RWPE1 (cell line): Measurements from ENCODE around the gene TOMM40L.

Experiments used
- CTCF ChIA-PET: fragments of 350-600 bp; sonication (Branson Sonifier 250); formaldehyde crosslinking; extraction: SDS; loops from one replicate; lab custom pipeline; 2021; lab: Yijun Ruan, JAX
- POLR2A ChIA-PET: fragments of 400-600 bp; formaldehyde crosslinking; extraction: SDS; loops from one replicate; lab custom pipeline; 2020; ENCODE audit warnings: antibody characterized with exemption; ENCODE audit not compliant: low non-redundant PET; lab: Yijun Ruan, JAX
- DNase-seq: peaks from one replicate; pipeline ENCODE4 v3.0.0; 2012; ENCODE audit warnings: low spot score
- H3K27ac ChIP-seq: fragments of 450-650 bp; 2 replicates; pipeline ENCODE4 v1.5.1; 2017
- TF ChIP-seq, protein P1 (sequence below): fragments of 450-650 bp; conservative IDR thresholded peaks from 2 replicates; pipeline ENCODE4 v1.5.1; 2017; ENCODE audit warnings: low read depth, mild to moderate bottlenecking

TOMM40L gene

DNA sequence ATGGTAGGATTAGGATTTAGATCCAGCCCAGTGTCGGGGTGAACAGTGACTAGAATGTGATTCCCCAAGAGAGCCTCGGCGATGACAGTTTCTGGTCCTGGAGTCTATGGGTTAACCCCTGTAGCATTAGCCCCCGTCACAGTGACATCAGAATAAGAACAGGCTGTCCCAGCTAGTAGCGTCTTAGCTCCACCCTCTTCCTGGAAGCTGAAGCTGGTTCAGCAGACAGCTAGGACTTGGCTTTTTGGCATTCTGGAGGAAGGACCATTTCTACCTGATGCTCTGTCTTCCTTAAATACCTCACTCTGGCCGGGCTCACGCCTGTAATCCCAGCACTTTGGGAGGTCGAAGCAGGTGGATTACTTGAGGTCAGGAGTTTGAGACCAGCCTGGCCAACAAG, 18.7 kb upstream of the TOMM40L start:
- ChIA-PET CTCF (no interaction called here), POLR2A (no interaction called here)
- DNase-seq: no peak
- H3K27ac ChIP-seq: 0 out of 2 replicates have a peak overlapping the region, but pooled peaks have one; percentile 18
- TF ChIP-seq, protein P1, sequence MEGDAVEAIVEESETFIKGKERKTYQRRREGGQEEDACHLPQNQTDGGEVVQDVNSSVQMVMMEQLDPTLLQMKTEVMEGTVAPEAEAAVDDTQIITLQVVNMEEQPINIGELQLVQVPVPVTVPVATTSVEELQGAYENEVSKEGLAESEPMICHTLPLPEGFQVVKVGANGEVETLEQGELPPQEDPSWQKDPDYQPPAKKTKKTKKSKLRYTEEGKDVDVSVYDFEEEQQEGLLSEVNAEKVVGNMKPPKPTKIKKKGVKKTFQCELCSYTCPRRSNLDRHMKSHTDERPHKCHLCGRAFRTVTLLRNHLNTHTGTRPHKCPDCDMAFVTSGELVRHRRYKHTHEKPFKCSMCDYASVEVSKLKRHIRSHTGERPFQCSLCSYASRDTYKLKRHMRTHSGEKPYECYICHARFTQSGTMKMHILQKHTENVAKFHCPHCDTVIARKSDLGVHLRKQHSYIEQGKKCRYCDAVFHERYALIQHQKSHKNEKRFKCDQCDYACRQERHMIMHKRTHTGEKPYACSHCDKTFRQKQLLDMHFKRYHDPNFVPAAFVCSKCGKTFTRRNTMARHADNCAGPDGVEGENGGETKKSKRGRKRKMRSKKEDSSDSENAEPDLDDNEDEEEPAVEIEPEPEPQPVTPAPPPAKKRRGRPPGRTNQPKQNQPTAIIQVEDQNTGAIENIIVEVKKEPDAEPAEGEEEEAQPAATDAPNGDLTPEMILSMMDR: no peak

DNA sequence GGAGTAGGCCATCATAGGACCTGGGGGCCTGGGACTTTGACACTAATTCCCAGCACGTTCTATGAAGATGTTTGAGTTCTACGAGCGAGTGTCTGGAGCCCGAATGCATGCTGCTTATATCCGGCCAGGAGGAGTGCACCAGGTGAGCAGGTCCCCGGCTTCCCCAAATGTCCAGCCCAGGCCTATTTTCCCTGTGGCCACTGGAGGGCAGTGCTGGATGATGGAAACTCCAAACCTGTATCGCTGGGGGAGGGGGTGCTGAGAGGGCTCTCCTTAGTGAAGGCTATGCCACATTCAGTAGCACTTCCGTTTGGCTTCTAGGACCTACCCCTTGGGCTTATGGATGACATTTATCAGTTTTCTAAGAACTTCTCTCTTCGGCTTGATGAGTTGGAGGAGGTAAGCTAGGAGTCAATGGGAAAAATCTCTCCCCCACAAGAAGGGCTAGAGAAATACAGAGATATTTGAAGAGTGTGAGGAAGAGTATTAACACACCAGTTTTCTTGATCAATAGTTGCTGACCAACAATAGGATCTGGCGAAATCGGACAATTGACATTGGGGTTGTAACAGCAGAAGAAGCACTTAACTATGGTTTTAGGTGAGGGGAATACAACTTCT, 16.0 kb upstream of the TOMM40L start:
- no peak overlapping the region for H3K27ac ChIP-seq
- TF ChIP-seq, protein P1: peak; percentile 88
- ChIA-PET CTCF (interaction anchor here (0.6 to 1.3 kb wide), 4 partner anchors 9 to 69 kb away, joined by 3 to 6 read pairs (median 4); partner anchors contain the start of gene TOMM40L), POLR2A (no interaction called here)
- DNase-seq: peak; percentile 85

DNA sequence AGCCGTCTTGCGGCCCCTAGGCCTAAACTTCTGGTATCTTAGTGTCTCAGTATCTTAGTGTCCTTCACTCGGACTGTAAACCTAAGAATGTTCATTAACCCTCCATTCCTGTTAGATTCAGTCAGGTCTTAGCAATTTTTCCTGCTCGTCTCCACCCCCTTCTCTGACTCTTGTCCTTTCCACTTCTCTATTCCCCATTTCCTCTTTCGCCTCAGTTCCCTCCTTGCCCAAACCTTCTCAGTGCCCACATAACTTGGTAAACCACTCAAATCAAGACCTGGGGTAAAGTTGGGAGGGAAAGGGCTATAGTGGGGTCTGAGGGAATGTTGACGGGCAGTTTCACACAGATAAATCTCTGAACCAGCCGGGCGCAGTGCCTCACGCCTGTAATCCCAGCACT, 11.5 kb upstream of the TOMM40L start:
- CTCF ChIA-PET: no interaction called here
- POLR2A ChIA-PET: no interaction called here
- TF ChIP-seq, protein P1: no peak
- DNase-seq: no peak
- no peak overlapping the region for H3K27ac ChIP-seq

DNA sequence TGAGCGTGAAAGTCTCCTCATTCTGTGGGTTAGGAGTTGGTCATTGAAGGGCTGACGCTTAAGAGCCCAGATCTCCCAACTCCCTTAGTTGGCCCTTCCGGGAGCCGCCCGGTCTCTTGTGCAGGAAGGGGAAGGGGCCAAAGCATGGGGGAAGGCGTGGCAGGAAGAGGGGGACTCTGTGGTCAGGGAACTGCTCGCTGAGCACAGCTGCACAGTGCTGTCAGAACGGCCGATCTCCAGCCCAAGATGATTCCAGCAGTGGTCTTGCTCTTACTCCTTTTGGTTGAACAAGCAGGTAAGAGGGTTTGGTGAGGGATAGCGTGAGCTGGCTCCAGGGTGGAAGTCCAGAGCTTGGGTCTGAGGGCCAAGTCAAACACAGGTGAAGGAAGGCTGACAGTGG, 10.8 kb upstream of the TOMM40L start, which contains the start of gene FCER1G:
FCER1G (plus strand) TSS at position 220 of the 400 bp plus-strand sequence; CDS start at position 247, 27 bp downstream.
- H3K27ac ChIP-seq: no peak within 1 kb of the TSS
- DNase-seq: no peak
- TF ChIP-seq, protein P1: no peak
- ChIA-PET POLR2A (no interaction called here), CTCF (interaction anchor here (1.2 kb wide), 1 partner anchor 76 kb away, joined by 4 read pairs; no protein-coding TSS in a partner anchor)

DNA sequence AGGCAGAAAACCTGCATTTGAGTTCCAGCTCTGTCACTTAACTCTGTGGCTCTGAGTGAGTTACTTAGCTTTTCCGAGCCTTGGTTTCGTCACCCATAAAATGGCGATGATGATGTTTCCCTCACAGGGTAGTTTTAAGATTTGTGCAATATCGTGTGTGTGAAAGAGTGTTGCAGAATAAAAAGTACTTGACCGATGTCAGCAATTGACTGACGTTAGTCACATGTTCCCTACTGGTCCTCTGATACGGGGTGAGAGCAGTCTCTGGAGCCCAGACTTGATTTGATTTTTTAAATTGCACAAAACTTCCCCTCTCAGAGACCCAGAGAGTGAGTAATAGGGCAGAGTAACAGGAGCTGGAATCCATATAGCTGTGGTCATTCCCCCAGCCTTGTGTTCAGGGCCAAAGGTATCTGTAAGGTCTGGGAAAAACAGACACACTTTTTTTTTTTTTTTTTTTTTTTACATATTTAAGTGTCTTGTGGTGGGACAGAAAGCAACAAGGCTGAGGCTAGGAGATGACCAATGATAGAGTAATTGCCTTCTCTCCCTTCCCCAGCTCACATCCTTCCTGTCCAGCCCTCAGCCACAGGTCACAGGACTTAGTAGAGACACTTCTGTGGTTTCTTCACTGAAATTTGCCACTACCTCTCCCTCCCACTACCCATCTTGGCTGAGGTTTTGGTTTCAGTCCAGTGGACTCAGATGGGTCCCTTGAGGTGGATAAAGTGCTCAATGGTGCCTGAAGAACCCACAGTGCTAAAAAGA, 8.7 kb upstream of the TOMM40L start:
- DNase-seq: no peak
- ChIA-PET POLR2A (no interaction called here), CTCF (interaction anchor here (0.6 kb wide), 1 partner anchor 9 kb away, joined by 3 read pairs; no protein-coding TSS in a partner anchor)
- TF ChIP-seq, protein P1: no peak
- H3K27ac ChIP-seq: no peak overlapping the region

DNA sequence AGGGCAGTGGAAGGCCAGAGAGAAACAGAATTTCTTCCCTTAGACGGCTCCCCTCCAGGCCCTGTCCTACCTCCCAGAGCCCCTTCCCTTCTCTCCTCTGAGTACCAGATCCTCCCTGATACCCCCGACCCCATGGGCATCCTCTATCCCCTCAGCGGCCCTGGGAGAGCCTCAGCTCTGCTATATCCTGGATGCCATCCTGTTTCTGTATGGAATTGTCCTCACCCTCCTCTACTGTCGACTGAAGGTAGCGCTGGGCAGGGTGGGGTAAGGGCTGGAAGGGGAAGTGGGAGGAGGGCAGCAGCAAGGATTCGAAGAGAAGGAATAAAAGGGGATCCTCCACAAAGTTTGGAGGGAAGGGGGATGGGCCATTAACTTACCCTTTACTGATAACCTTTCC, 8.0 kb upstream of the TOMM40L start:
- DNase-seq: no peak
- POLR2A ChIA-PET: no interaction called here
- TF ChIP-seq, protein P1: no peak
- CTCF ChIA-PET: interaction anchor here (0.6 to 1.1 kb wide), 2 partner anchors 9 to 73 kb away, joined by 3 read pairs; no protein-coding TSS in a partner anchor
- no peak overlapping the region for H3K27ac ChIP-seq
